Aorta (tissue), 5 donors: ENCODE data around the gene HMCES. TPM values are rescaled to one million over a fixed set of nuclear protein-coding genes. Genes with fewer than 3 reads are reported as not detected.
"Not testable (repeated sequence)": the region's sequence is repeated elsewhere in the genome, so short reads cannot be mapped to it uniquely, and the experiment has no call there.

ENCODE experiments used
- ATAC-seq: fragments of 200-7000 bp; cut with Tn5 transposase; one replicate; pipeline ENCODE4 v1.9.1; 2022; ENCODE audit warnings: moderate library complexity; ENCODE audit not compliant: low FRiP score
- DNase-seq, 2 donors: peaks; one replicate each; pipeline ENCODE4 v3.0.0-alpha.2; 2020
- H3K27ac ChIP-seq, 2 donors: one replicate each; pipeline ENCODE4 v1.5.1; 2013; ENCODE audit warnings: low read length in 2 of 2, mild to moderate bottlenecking in 2 of 2, moderate library complexity in 2 of 2, control low read depth in 1 of 2, inconsistent platforms in 1 of 2, low read depth in 1 of 2
- H3K27me3 ChIP-seq, 2 donors: one replicate each; pipeline ENCODE4 v1.6.1; 2013; ENCODE audit warnings: control low read depth in 1 of 2, low read length in 1 of 2, mild to moderate bottlenecking in 1 of 2, moderate library complexity in 1 of 2; ENCODE audit not compliant: insufficient read depth in 2 of 2, control insufficient read depth in 1 of 2
- H3K36me3 ChIP-seq, 2 donors: one replicate each; pipeline ENCODE4 v1.6.1; 2013; ENCODE audit warnings: control low read depth in 1 of 2, low read length in 1 of 2, mild to moderate bottlenecking in 1 of 2; ENCODE audit not compliant: insufficient read depth in 2 of 2, control insufficient read depth in 1 of 2
- H3K4me1 ChIP-seq, 2 donors: one replicate each; pipeline ENCODE4 v1.6.1; 2013; ENCODE audit warnings: low read length in 2 of 2, control low read depth in 1 of 2, mild to moderate bottlenecking in 1 of 2, moderate library complexity in 1 of 2; ENCODE audit not compliant: insufficient read depth in 2 of 2, control insufficient read depth in 1 of 2
- H3K4me3 ChIP-seq, 2 donors: one replicate each; pipeline ENCODE4 v1.5.1; 2013; ENCODE audit warnings: low read length in 2 of 2, control low read depth in 1 of 2, mild to moderate bottlenecking in 1 of 2
- H3K9me3 ChIP-seq: one replicate; pipeline ENCODE4 v1.6.1; 2013; ENCODE audit warnings: mild to moderate bottlenecking, low read length; ENCODE audit not compliant: control insufficient read depth
- WGBS, 2 donors: extraction: QIAGEN DNeasy Blood & Tissue Kit; methylation state at CpG; one replicate each; pipeline ENCODE4 v1.1.7; 2013; 5-methylcytosine and 5-hydroxymethylcytosine counted together
- intact Hi-C, 2 donors: fragments of 100-400 bp; cut with DNase I; formaldehyde crosslinking; loops; one replicate each; pipeline versions ENCODE4 v1.14.2 to v1.15.0; 2022
- polyA plus RNA-seq, 2 donors: library from polyadenylated mRNA; stranded (reverse); fragments of 200-250 nt; gene quantifications; one replicate each; pipeline ENCODE4 v1.2.3, GENCODE V29; 2013
- total RNA-seq, 2 donors: library from RNA; stranded (reverse); fragmentation: NEBNext Ultra II Directional; extraction: Animal tissue kit (Norgen Biotek cat#: 25700); gene quantifications; one replicate each; pipeline ENCODE4 v1.2.1, GENCODE V29; 2021
- donor health status: healthy with polysubstance abuse.
- donor health status: Bipolar disorder and iron deficiency.
- donor health status: DM: no; HTN: no; CAD: no.
- donor health status: DM: no; HTN: no; CAD: no.
- donor health status: DM: yes; HTN: yes; CAD: no.

HMCES gene
- total and polyA plus RNA-seq, 4 donors: 24.3 to 31.9 (median 29.8) TPM

GRCh38 chr3:129343643-129344360, 65.1 kb downstream of the HMCES start:
- no peaks in the 10 kb centered on the region for H3K4me1 ChIP-seq
- no peak overlapping the region for H3K4me3 ChIP-seq
- peak; percentile 62 for ATAC-seq
- no peaks in the 10 kb centered on the region for H3K27me3 ChIP-seq
- DNase-seq: peak; percentile 61 to 83
- intact Hi-C loops: no loop called here
- 7 to 25% methylated on average over 37 to 39 of the region's 39 CpGs for WGBS, 2 donors
- H3K27ac ChIP-seq: no peak overlapping the region
- no peaks in the 10 kb centered on the region for H3K36me3 ChIP-seq
- H3K9me3 ChIP-seq: no peaks in the 10 kb centered on the region

GRCh38 chr3:129344540-129345220, 66.0 kb downstream of the HMCES start:
- H3K4me3 ChIP-seq: no peak overlapping the region
- intact Hi-C loops: no loop called here
- no peak for ATAC-seq

GRCh38 chr3:129345281-129345680, 66.6 kb downstream of the HMCES start:
- Histone ChIP-seq H3K36me3 (no peaks in the 10 kb centered on the region), H3K27ac (no peak overlapping the region), H3K4me3 (no peak overlapping the region), H3K4me1 (no peaks in the 10 kb centered on the region), H3K9me3 (no peaks in the 10 kb centered on the region), H3K27me3 (no peaks in the 10 kb centered on the region)
- DNase-seq (no peak), ATAC-seq (no peak)
- intact Hi-C loops: no loop called here
- 86 to 88% methylated on average over 7 of the region's 7 CpGs for WGBS, 2 donors

More at GRCh38 chr3:129344540-129345220, 66.0 kb downstream of the HMCES start:
- H3K27ac ChIP-seq: no peak overlapping the region
- no peaks in the 10 kb centered on the region for H3K27me3 ChIP-seq
- no peaks in the 10 kb centered on the region for H3K36me3 ChIP-seq
- H3K9me3 ChIP-seq: no peaks in the 10 kb centered on the region
- WGBS, 2 donors: 41 to 44% methylated on average over 13 of the region's 13 CpGs
- no peaks in the 10 kb centered on the region for H3K4me1 ChIP-seq
- DNase-seq: peak in 1 of 2 donors; percentile 38

- Histone ChIP-seq H3K27ac (no peak overlapping the region), H3K9me3 (no peaks in the 10 kb centered on the region), H3K27me3 (no peaks in the 10 kb centered on the region), H3K4me1 (no peaks in the 10 kb centered on the region), H3K36me3 (no peaks in the 10 kb centered on the region), H3K4me3 (no peak overlapping the region)
- 6 to 9% methylated on average over 3 of the region's 3 CpGs for WGBS, 2 donors
- intact Hi-C loops: no loop called here
- ATAC-seq (no peak), DNase-seq (peak in 1 of 2 donors; percentile 70)
Observed at GRCh38 chr3:129345971-129346370, 67.3 kb downstream of the HMCES start.

DNA sequence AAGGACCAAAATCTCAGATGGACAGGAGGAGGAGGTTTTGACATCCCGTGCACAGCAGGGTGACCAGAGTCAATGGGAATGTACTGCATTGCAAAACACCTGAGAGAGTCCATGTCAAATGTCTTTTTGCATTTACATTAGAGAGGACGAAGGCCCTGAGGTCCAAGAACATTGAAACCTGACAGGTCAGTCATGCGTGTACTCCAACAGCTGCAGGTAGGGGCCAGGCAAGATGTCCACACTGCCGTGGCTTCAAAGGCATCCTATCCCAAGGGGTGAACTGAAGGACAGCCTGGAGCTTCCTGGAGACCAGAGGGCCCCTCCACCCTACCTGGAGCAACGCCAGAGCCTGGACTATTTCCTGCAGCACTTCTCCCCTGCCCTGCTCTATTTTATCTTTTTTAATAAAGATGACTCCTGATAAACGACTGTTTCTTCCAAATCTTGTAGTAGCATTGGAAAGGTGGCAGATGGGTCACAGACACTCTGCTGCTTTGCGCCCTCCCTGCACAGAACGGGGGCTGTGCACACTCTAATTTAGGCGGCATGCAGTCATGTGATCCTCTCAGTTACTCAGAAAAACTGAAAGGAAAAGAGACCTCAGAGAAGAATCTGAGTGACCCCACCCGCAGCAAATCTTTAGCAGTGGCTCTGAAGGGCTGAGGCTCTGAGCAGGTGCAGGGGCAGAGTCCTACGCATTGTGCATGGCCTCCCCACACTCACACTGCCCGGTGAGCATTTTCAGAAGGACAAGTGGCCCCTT, 68.2 kb downstream of the HMCES start:
- Histone ChIP-seq H3K9me3 (no peaks in the 10 kb centered on the region), H3K4me3 (no peak overlapping the region), H3K27ac (no peak overlapping the region), H3K27me3 (no peaks in the 10 kb centered on the region), H3K4me1 (no peaks in the 10 kb centered on the region), H3K36me3 (no peaks in the 10 kb centered on the region)
- ATAC-seq: no peak
- intact Hi-C loops: no loop called here
- 68 to 69% methylated on average over 12 of the region's 12 CpGs for WGBS, 2 donors
- peak in 1 of 2 donors; percentile 24 for DNase-seq

DNA sequence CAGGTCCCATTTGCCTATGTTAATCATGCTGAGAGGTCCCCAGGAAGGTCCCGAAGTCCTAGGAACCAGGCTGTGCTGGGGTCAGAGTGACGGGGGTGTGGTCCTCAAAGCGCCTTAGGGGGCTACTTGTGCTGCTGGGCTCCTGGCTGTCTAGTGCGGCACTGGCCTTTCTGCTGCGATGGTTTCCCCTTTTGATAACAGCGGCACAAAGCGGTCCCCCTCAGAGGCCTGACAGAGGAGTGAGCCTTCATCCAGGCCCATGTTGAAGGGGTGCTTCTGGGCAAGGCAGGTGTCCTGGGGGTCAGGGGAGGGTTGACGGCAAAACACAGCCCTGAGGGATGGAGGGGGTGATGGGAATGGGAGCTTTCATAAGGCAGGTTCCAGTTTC, 68.8 kb downstream of the HMCES start:
- H3K4me1 ChIP-seq: no peaks in the 10 kb centered on the region
- H3K27ac ChIP-seq: no peak overlapping the region
- DNase-seq: no peak
- no peak overlapping the region for H3K4me3 ChIP-seq
- no peaks in the 10 kb centered on the region for H3K27me3 ChIP-seq
- H3K9me3 ChIP-seq: no peaks in the 10 kb centered on the region
- 85 to 96% methylated on average over 8 of the region's 8 CpGs for WGBS, 2 donors
- no peak for ATAC-seq
- intact Hi-C loops: no loop called here
- H3K36me3 ChIP-seq: no peaks in the 10 kb centered on the region

DNA sequence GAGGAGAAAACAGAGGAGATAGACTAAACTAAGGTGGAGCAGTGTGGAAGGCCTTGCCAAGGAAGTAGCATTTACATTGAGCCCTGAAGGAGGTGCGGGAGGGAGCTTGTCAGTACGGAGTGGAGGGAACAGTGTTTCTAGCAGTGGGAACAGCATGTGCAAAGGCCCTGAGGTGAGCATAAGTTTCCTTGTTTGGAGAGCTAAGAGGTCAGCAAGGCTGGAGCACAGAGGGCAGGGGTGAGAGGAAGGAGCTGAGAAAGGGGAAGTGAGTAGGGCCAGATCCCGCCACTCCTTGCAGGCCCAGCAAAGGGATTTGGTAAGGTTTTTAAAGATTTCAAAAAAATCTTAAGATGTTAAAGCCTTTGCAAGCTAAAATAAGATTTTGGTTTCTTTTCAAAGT, 70.1 kb downstream of the HMCES start:
- no peaks in the 10 kb centered on the region for H3K9me3 ChIP-seq
- no peak overlapping the region for H3K27ac ChIP-seq
- H3K4me3 ChIP-seq: no peak overlapping the region
- 95 to 96% methylated on average over 3 of the region's 3 CpGs for WGBS, 2 donors
- H3K27me3 ChIP-seq: no peaks in the 10 kb centered on the region
- ATAC-seq (no peak), DNase-seq (no peak)
- H3K4me1 ChIP-seq: no peaks in the 10 kb centered on the region
- intact Hi-C loops: no loop called here
- H3K36me3 ChIP-seq: no peaks in the 10 kb centered on the region

DNA sequence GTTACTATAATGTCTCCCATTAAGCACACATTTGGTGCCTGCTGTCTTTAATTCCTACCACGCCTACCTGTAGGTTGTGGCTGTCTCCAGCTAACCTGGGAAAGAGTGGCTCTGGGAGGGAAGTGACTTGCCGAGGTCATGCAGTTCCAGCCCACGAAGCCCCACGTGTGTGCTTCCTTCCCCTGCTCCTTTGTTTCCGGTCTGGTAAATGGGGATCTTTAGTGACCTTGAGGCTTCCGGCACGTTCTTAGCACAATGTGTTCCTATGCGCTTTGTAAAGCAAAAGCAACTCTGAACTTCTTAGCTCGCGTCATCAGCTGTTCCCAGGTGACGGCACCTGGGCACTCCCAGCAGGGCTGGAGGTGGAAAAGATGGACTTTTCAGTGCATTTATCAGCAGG, 70.5 kb downstream of the HMCES start:
- H3K27ac ChIP-seq, intact Hi-C loops, H3K9me3 ChIP-seq, DNase-seq, H3K36me3 ChIP-seq, ATAC-seq, H3K4me1 ChIP-seq, H3K4me3 ChIP-seq, H3K27me3 ChIP-seq: not testable (repeated sequence)
- WGBS, 2 donors: 91% methylated on average over 11 of the region's 11 CpGs
